IMR-90 (cell line): ENCODE measurements around the gene GJC2. TPM values are rescaled to one million over a fixed set of nuclear protein-coding genes. Genes with fewer than 3 reads are reported as not detected.

Experiments
- ATAC-seq: fragments of 200-7000 bp; cut with Tn5 transposase; 2 replicates; pipeline ENCODE4 v1.9.1; 2020; ENCODE audit warnings: low read depth, mild to moderate bottlenecking, moderate library complexity
- BruUV-seq: library from RNA; stranded (reverse); fragments of 400-500 nt; replicated peaks from 2 replicates; lab custom pipeline; 2021; lab: Mats Ljungman, UMichigan
- CTCF ChIA-PET: fragments of 300-600 bp; formaldehyde crosslinking; extraction: SDS; loops from one replicate; lab custom pipeline; 2021; ENCODE audit warnings: antibody characterized with exemption; lab: Yijun Ruan, JAX
- POLR2A ChIA-PET: fragments of 300-600 bp; sonication (Branson Sonifier 250); formaldehyde crosslinking; loops from one replicate; lab custom pipeline; 2022; ENCODE audit warnings: antibody characterized with exemption; ENCODE audit not compliant: unreplicated experiment; lab: Charles Lee
- DNase-seq: peaks from one replicate; pipeline ENCODE4 v3.0.0; 2013
- H2AFZ ChIP-seq: replicated peaks from 2 replicates; pipeline ENCODE3; 2013; ENCODE audit warnings: low read length, mild to moderate bottlenecking; ENCODE audit not compliant: poor library complexity
- H2AK5ac ChIP-seq: 2 replicates; pipeline ENCODE4 v1.6.1; 2013; ENCODE audit warnings: low read depth, low read length, inconsistent platforms
- H2AK9ac ChIP-seq: replicated peaks from 2 replicates; pipeline ENCODE3; 2013; ENCODE audit warnings: mild to moderate bottlenecking, low read depth, low read length, moderate library complexity; ENCODE audit not compliant: poor library complexity
- H2BK120ac ChIP-seq: 2 replicates; pipeline ENCODE4 v1.6.1; 2013; ENCODE audit warnings: low read depth, low read length, inconsistent platforms
- H2BK15ac ChIP-seq: 3 replicates; pipeline ENCODE4 v1.6.1; 2013; ENCODE audit warnings: low read depth, low read length, inconsistent platforms
- H2BK20ac ChIP-seq: 2 replicates; pipeline ENCODE4 v1.6.1; 2013; ENCODE audit warnings: low read depth, mild to moderate bottlenecking, inconsistent platforms, low read length, moderate library complexity
- H2BK5ac ChIP-seq: 2 replicates; pipeline ENCODE4 v1.6.1; 2013; ENCODE audit warnings: mild to moderate bottlenecking, low read depth, low read length, inconsistent platforms; ENCODE audit not compliant: poor library complexity, severe bottlenecking
- H3K14ac ChIP-seq: replicated peaks from 2 replicates; pipeline ENCODE4 v1.6.1; 2013; ENCODE audit warnings: low read depth, low read length, inconsistent platforms
- H3K18ac ChIP-seq: 2 replicates; pipeline ENCODE4 v1.6.1; 2013; ENCODE audit warnings: low read depth, low read length, control low read depth
- H3K23ac ChIP-seq: 2 replicates; pipeline ENCODE4 v1.6.1; 2013; ENCODE audit warnings: low read depth, low read length, inconsistent platforms
- H3K27ac ChIP-seq: 2 replicates; pipeline ENCODE4 v1.5.1; 2013; ENCODE audit warnings: mild to moderate bottlenecking, control low read depth, low read length; ENCODE audit not compliant: insufficient read depth
- H3K27me3 ChIP-seq: 2 replicates; pipeline ENCODE4 v1.6.1; 2013; ENCODE audit warnings: low read length; ENCODE audit not compliant: control insufficient read depth, insufficient read depth
- H3K36me3 ChIP-seq: 2 replicates; pipeline ENCODE4 v1.6.1; 2013; ENCODE audit warnings: low read length, mixed read lengths; ENCODE audit not compliant: control insufficient read depth, insufficient read depth
- H3K4ac ChIP-seq: 2 replicates; pipeline ENCODE4 v1.6.1; 2013; ENCODE audit warnings: low read depth, low read length, inconsistent platforms
- H3K4me1 ChIP-seq: 2 replicates; pipeline ENCODE4 v1.6.1; 2013; ENCODE audit warnings: low read length, mixed read lengths; ENCODE audit not compliant: control insufficient read depth, insufficient read depth
- H3K4me2 ChIP-seq: 2 replicates; pipeline ENCODE4 v1.6.1; 2013; ENCODE audit warnings: low read depth, mild to moderate bottlenecking, control low read depth, low read length, moderate library complexity
- H3K4me3 ChIP-seq: 2 replicates; pipeline ENCODE4 v1.5.1; 2013; ENCODE audit warnings: low read depth, mild to moderate bottlenecking, control low read depth, low read length, moderate library complexity; ENCODE audit not compliant: insufficient read depth
- H3K56ac ChIP-seq: 2 replicates; pipeline ENCODE4 v1.6.1; 2013; ENCODE audit warnings: low read length, inconsistent platforms; ENCODE audit not compliant: insufficient read depth; ENCODE audit errors: extremely low read depth
- H3K79me1 ChIP-seq, 2 experiments: 2 replicates each; pipeline ENCODE4 v1.6.1; 2013; ENCODE audit warnings: low read length in 2 of 2, inconsistent platforms in 1 of 2, low read depth in 1 of 2
- H3K9ac ChIP-seq: 2 replicates; pipeline ENCODE4 v1.6.1; 2013; ENCODE audit warnings: low read depth, low read length, control low read depth
- H3K9me1 ChIP-seq: 2 replicates; pipeline ENCODE4 v1.6.1; 2013; ENCODE audit warnings: low read length, inconsistent platforms; ENCODE audit not compliant: insufficient read depth
- H3K9me3 ChIP-seq: 2 replicates; pipeline ENCODE4 v1.6.1; 2013; ENCODE audit warnings: low read length; ENCODE audit not compliant: control insufficient read depth, insufficient read depth
- H4K20me1 ChIP-seq: 2 replicates; pipeline ENCODE4 v1.6.1; 2013; ENCODE audit warnings: low read length, inconsistent platforms; ENCODE audit not compliant: insufficient read depth
- H4K5ac ChIP-seq: 2 replicates; pipeline ENCODE4 v1.6.1; 2013; ENCODE audit warnings: mild to moderate bottlenecking, low read depth, low read length, control low read depth
- H4K8ac ChIP-seq, 2 experiments: 2 replicates each; pipeline ENCODE4 v1.6.1; 2013; ENCODE audit warnings: low read depth in 2 of 2, low read length in 2 of 2, control low read depth in 1 of 2, inconsistent platforms in 1 of 2
- H4K91ac ChIP-seq: 2 replicates; pipeline ENCODE4 v1.6.1; 2013; ENCODE audit warnings: low read depth, low read length, inconsistent platforms; ENCODE audit not compliant: insufficient read depth
- MXI1 ChIP-seq: IDR thresholded peaks from 2 replicates; pipeline ENCODE4 v1.6.1; 2012; ENCODE audit warnings: low read depth, mild to moderate bottlenecking, low read length, moderate library complexity, borderline replicate concordance
- RCOR1 ChIP-seq: IDR thresholded peaks from 2 replicates; pipeline ENCODE4 v1.6.1; 2012; ENCODE audit warnings: mild to moderate bottlenecking, low read length, improper control_type of control experiment; ENCODE audit not compliant: insufficient replicate concordance
- WGBS, 2 experiments: methylation state at CpG; one replicate each; pipeline versions ENCODE4 v1.1.5 to v1.1.7; 2013; ENCODE audit warnings: missing lambda C conversion rate in 2 of 2; ENCODE audit not compliant: insufficient read length in 1 of 2; ENCODE audit errors: extremely low coverage in 2 of 2; 5-methylcytosine and 5-hydroxymethylcytosine counted together
- dilution Hi-C: fragments of 300-500 bp; cut with HindIII; formaldehyde crosslinking; loops from one replicate; pipeline ENCODE4 v1.14.3; 2018; ENCODE audit warnings: low sequenced_read_pairs; ENCODE audit not compliant: unreplicated experiment
- in situ Hi-C: fragments of 300-500 bp; cut with MboI; formaldehyde crosslinking; loops from 3 replicates; pipeline ENCODE4 v1.14.3; 2019; ENCODE audit warnings: low sequenced_read_pairs, inconsistent platforms, mixed read lengths
- intact Hi-C: fragments of 100-400 bp; cut with micrococcal nuclease; formaldehyde crosslinking; loops from 2 replicates; pipeline ENCODE4 v1.10.0; 2022
- polyA plus RNA-seq, 3 experiments: library from polyadenylated mRNA; depleted of rRNA; stranded (reverse); fragments of >200 nt; gene quantifications; 2 replicates each; pipeline ENCODE4 v1.2.3, GENCODE V29; 2012; ENCODE audit warnings: low replicate concordance in 1 of 3
- total RNA-seq: library from RNA; depleted of rRNA; stranded (reverse); fragments of >200 nt; gene quantifications from 2 replicates; pipeline ENCODE4 v1.2.3, GENCODE V29; 2012
- TF ChIP-seq, protein P1 (sequence below): fragments of 150-350 bp; IDR thresholded peaks from 2 replicates; pipeline ENCODE4 v1.6.1; 2017; ENCODE audit warnings: mild to moderate bottlenecking, antibody characterized with exemption, low read length, low read depth

GJC2 gene
- total and polyA plus RNA-seq, 2 of the 4 experiments (the other 2 are of a cell fraction), result 1.1 to 1.7 TPM

- H3K23ac ChIP-seq, result no peak overlapping the region
- H4K91ac ChIP-seq, result no peak overlapping the region
- H2AFZ ChIP-seq, result no peak overlapping the region
- no peak overlapping the region for H3K4me2 ChIP-seq
- intact Hi-C loops, result no loop called here
- H2AK5ac ChIP-seq, result no peak overlapping the region
- no peaks in the 10 kb centered on the region; the same call in 1 of the 2 replicates for H4K20me1 ChIP-seq
- no peak overlapping the region for H2BK20ac ChIP-seq
- no peak overlapping the region for H3K14ac ChIP-seq
- H3K9ac ChIP-seq, result no peak overlapping the region
- ChIA-PET POLR2A (no interaction called here), CTCF (no interaction called here)
- no peak overlapping the region for H3K4me3 ChIP-seq
- no TSS peak for BruUV-seq
- H3K27me3 ChIP-seq, result no peaks in the 10 kb centered on the region
- TF ChIP-seq RCOR1 (no peak), MXI1 (no peak)
- TF ChIP-seq, protein P1, sequence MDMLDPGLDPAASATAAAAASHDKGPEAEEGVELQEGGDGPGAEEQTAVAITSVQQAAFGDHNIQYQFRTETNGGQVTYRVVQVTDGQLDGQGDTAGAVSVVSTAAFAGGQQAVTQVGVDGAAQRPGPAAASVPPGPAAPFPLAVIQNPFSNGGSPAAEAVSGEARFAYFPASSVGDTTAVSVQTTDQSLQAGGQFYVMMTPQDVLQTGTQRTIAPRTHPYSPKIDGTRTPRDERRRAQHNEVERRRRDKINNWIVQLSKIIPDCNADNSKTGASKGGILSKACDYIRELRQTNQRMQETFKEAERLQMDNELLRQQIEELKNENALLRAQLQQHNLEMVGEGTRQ, result no peak
- H4K5ac ChIP-seq, result no peak overlapping the region
- no peak overlapping the region for H2BK120ac ChIP-seq
- in situ Hi-C loops, result no loop called here
- H3K18ac ChIP-seq, result no peak overlapping the region
- H2BK15ac ChIP-seq, result no peak overlapping the region
- H4K8ac ChIP-seq, result no peak overlapping the region
- peaks cover 18% of the 10 kb centered on the region; the same call in 1 of the 2 replicates for H3K9me1 ChIP-seq
- no peak overlapping the region for H3K4ac ChIP-seq
- no peaks in the 10 kb centered on the region for H3K36me3 ChIP-seq
- no peak overlapping the region for H2AK9ac ChIP-seq
- peaks cover 5 to 17% of the 10 kb centered on the region in 2 experiments; a peak in 3 of 4 replicates for H3K79me1 ChIP-seq
- H3K4me1 ChIP-seq, result peaks cover 9% of the 10 kb centered on the region
- dilution Hi-C loops, result no loop called here
- no peak overlapping the region for H3K56ac ChIP-seq
- no peak for DNase-seq
- no peaks in the 10 kb centered on the region for H3K9me3 ChIP-seq
- 78% methylated on average over 6 of the region's 15 CpGs; no CpG with 5 or more reads in 1 of the 2 experiments for WGBS, 2 experiments
- ATAC-seq, result no peak
- H2BK5ac ChIP-seq, result no peak overlapping the region
- H3K27ac ChIP-seq, result no peak overlapping the region
These were observed 10.6 kb downstream of the GJC2 start for GRCh38 chr1:228160201-228160761.
